ENCODE measurements around the gene CADM2. TPM values are rescaled to one million over a fixed set of nuclear protein-coding genes. Genes with fewer than 3 reads are reported as not detected.

CADM2 gene
- total RNA-seq, 1 experiment from 2014 or later: 10.9 TPM

DNA sequence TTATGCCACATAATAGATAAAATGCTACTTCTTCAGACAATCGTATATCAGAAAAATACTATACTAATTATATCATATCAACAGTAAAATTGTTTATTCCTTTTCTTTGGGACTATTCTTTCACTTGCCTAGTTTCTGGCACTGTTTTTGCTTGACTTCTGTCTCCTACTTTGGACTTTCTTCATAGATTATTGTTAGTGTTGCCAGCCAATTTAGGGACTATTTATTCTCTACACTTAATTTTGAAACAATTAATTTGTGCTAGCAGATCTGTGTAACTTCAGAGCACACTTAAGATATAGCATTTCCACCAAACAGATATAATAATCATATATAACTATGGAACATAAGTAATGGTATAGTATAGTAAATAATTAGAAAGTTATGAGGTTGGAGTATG is 305.6 kb downstream of the CADM2 start:
- no peak overlapping the region for H2BK12ac ChIP-seq (ENCODE audit: insufficient read length, low read depth, low read length)
- no peak overlapping the region for H2BK120ac ChIP-seq (ENCODE audit: low read depth, low read length, poor library complexity, severe bottlenecking)
- no peaks in the 10 kb centered on the region for H3K79me1 ChIP-seq (ENCODE audit: insufficient read depth, low read depth, low read length, poor library complexity, severe bottlenecking)
- no peaks in the 10 kb centered on the region for H3K9me3 ChIP-seq (ENCODE audit: control insufficient read depth, low read depth, low read length)
- H3K9ac ChIP-seq (ENCODE audit: extremely low read depth, insufficient read length, low read length): no peak overlapping the region
- TF ChIP-seq, protein P1, sequence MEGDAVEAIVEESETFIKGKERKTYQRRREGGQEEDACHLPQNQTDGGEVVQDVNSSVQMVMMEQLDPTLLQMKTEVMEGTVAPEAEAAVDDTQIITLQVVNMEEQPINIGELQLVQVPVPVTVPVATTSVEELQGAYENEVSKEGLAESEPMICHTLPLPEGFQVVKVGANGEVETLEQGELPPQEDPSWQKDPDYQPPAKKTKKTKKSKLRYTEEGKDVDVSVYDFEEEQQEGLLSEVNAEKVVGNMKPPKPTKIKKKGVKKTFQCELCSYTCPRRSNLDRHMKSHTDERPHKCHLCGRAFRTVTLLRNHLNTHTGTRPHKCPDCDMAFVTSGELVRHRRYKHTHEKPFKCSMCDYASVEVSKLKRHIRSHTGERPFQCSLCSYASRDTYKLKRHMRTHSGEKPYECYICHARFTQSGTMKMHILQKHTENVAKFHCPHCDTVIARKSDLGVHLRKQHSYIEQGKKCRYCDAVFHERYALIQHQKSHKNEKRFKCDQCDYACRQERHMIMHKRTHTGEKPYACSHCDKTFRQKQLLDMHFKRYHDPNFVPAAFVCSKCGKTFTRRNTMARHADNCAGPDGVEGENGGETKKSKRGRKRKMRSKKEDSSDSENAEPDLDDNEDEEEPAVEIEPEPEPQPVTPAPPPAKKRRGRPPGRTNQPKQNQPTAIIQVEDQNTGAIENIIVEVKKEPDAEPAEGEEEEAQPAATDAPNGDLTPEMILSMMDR (conservative IDR thresholded peaks at IDR 0.05): no peak
- Mint-ChIP-seq H3K27ac (no peak overlapping the region), H3K27me3 (ENCODE audit: low read depth) (no peaks in the 10 kb centered on the region), H3K36me3 (ENCODE audit: insufficient read depth in 1 of 3, low read depth in 3 of 3) (no peaks in the 10 kb centered on the region), H3K4me3 (no peak overlapping the region), H3K9me3 (no peaks in the 10 kb centered on the region), H3K4me1 (no peaks in the 10 kb centered on the region)
- H3K23ac ChIP-seq (ENCODE audit: insufficient read length, low read depth, low read length): no peak overlapping the region
- H3T11ph ChIP-seq (ENCODE audit: low read length): no peak overlapping the region
- no peak overlapping the region for H4K91ac ChIP-seq (ENCODE audit: insufficient read length, low read depth, low read length)
- H3K27me3 ChIP-seq (ENCODE audit: insufficient read depth, low read length): no peaks in the 10 kb centered on the region
- no peaks in the 10 kb centered on the region for H3K79me2 ChIP-seq (ENCODE audit: insufficient read depth, low read length)
- H3K14ac ChIP-seq (ENCODE audit: insufficient read depth, low read length): no peak overlapping the region
- no peak overlapping the region for H4K5ac ChIP-seq (ENCODE audit: insufficient read length, low read depth, low read length)
- no peaks in the 10 kb centered on the region for H3K23me2 ChIP-seq (ENCODE audit: insufficient read length, low read depth, low read length, poor library complexity, severe bottlenecking)
- no peak overlapping the region for H3K4ac ChIP-seq (ENCODE audit: low read depth, low read length)
- H3K27ac ChIP-seq (ENCODE audit: insufficient read length, low read depth, low read length): no peak overlapping the region
- no peak overlapping the region for H2BK5ac ChIP-seq (ENCODE audit: insufficient read length, low read length)
- H3K4me2 ChIP-seq (ENCODE audit: insufficient read depth, insufficient read length, low read length): no peak overlapping the region
- H4K20me1 ChIP-seq (ENCODE audit: control insufficient read depth, insufficient read depth, insufficient read length): no peaks in the 10 kb centered on the region
- no peaks in the 10 kb centered on the region for H3K4me1 ChIP-seq (ENCODE audit: insufficient read depth, low read length)
- H4K8ac ChIP-seq (replicated peaks; ENCODE audit: insufficient read length, low read depth, low read length): no peak overlapping the region
- no CpG with 5 or more reads among the region's 1 CpG for WGBS (ENCODE audit: extremely low coverage, insufficient read length, low lambda C conversion rate)
- H3K56ac ChIP-seq (ENCODE audit: insufficient read length, low read depth, low read length): no peak overlapping the region
- no peak overlapping the region for H2AFZ ChIP-seq (ENCODE audit: low read length)
- H2AK5ac ChIP-seq (ENCODE audit: insufficient read length, low read length): no peak overlapping the region
- no peak overlapping the region for H2BK15ac ChIP-seq (ENCODE audit: low read depth, low read length)
- DNase-seq: no peak
- no peak overlapping the region for H3K18ac ChIP-seq (ENCODE audit: insufficient read length, low read depth, low read length)
- H2BK20ac ChIP-seq (ENCODE audit: low read depth, low read length, poor library complexity, severe bottlenecking): no peak overlapping the region

Data from H9 (cell line).